K562 (cell line): ENCODE results near the gene TMSB10. TPM values are rescaled to one million over a fixed set of nuclear protein-coding genes. Genes with fewer than 3 reads are reported as not detected.

Source experiments
- ATAC-seq: fragments of 200-7000 bp; cut with Tn5 transposase; 3 replicates; pipeline ENCODE4 v1.9.1; 2020; ENCODE audit warnings: moderate library complexity
- BruUV-seq: library from RNA; stranded (reverse); fragments of 400-500 nt; replicated peaks from 2 replicates; lab custom pipeline; 2021; lab: Mats Ljungman, UMichigan
- CTCF ChIA-PET: fragments of 300-600 bp; formaldehyde crosslinking; extraction: SDS; loops from one replicate; lab custom pipeline; 2021; ENCODE audit warnings: low intra/inter-chr PET ratio; lab: Yijun Ruan, JAX
- POLR2A ChIA-PET: fragments of 300-600, 350-650 bp; sonication (Branson Sonifier 250); formaldehyde crosslinking; extraction: SDS; loops from one replicate; lab custom pipeline; 2021; ENCODE audit warnings: antibody characterized with exemption, inconsistent platforms; lab: Yijun Ruan, JAX
- DNase-seq, 4 experiments: peaks; one replicate each; pipeline versions ENCODE4 v3.0.0 to v3.0.0-alpha.2; 2011 to 2018; ENCODE audit warnings: low spot score in 3 of 4, mixed read lengths in 3 of 4; ENCODE audit errors: extremely low read depth in 1 of 4
- FAIRE-seq: peaks from 2 replicates; lab custom pipeline; 2011; peaks lifted over from hg19 to GRCh38; lab: Jason Lieb, UNC
- H2AFZ ChIP-seq: 2 replicates; pipeline ENCODE4 v1.6.0; 2011; ENCODE audit warnings: low read depth, low read length, control low read depth, inconsistent platforms
- H3K27ac ChIP-seq: fragments of 200-600 bp; 3 replicates; pipeline ENCODE4 v1.8.0; 2011; ENCODE audit warnings: low read depth, mild to moderate bottlenecking, control low read depth, inconsistent platforms, low read length, moderate library complexity, mixed read lengths; ENCODE audit errors: extremely low read depth
- H3K27me3 ChIP-seq, 2 experiments: fragments of 300-600 bp in 1 of 2; 2 replicates in 1 of 2; 3 replicates in 1 of 2; pipeline versions ENCODE4 v1.6.0 to v1.8.0; 2011; ENCODE audit warnings: inconsistent platforms in 2 of 2, low read length in 2 of 2, mild to moderate bottlenecking in 1 of 2, mixed read lengths in 1 of 2, moderate library complexity in 1 of 2; ENCODE audit not compliant: control insufficient read depth in 2 of 2, insufficient read depth in 2 of 2
- H3K36me3 ChIP-seq: fragments of 300-600 bp; 3 replicates; pipeline ENCODE4 v1.8.0; 2011; ENCODE audit warnings: mild to moderate bottlenecking, low read length, inconsistent platforms; ENCODE audit not compliant: control insufficient read depth, insufficient read depth
- H3K4me1 ChIP-seq, 2 experiments: fragments of 200-600 bp in 1 of 2; replicated peaks in 1 of 2; 2 replicates in 1 of 2; 3 replicates in 1 of 2; pipeline versions ENCODE4 v1.5.1 to v1.8.0; 2011; ENCODE audit warnings: inconsistent platforms in 2 of 2, low read length in 2 of 2, mild to moderate bottlenecking in 1 of 2, mixed read lengths in 1 of 2, moderate library complexity in 1 of 2; ENCODE audit not compliant: control insufficient read depth in 2 of 2, insufficient read depth in 2 of 2
- H3K4me2 ChIP-seq: 2 replicates; pipeline ENCODE4 v1.6.1; 2011; ENCODE audit warnings: low read length, control low read depth, inconsistent platforms, mixed read lengths; ENCODE audit not compliant: insufficient read depth
- H3K4me3 ChIP-seq: fragments of 200-600 bp; sonication (generic), shearing (Covaris generic); 2 replicates; pipeline ENCODE4 v1.5.1; 2016; ENCODE audit warnings: control low read depth, inconsistent platforms
- H3K79me2 ChIP-seq: fragments of 200-600 bp; 3 replicates; pipeline ENCODE4 v1.8.0; 2011; ENCODE audit warnings: low read length, inconsistent platforms; ENCODE audit not compliant: control insufficient read depth, insufficient read depth
- H3K9ac ChIP-seq, 2 experiments: 2 replicates each; pipeline versions ENCODE4 v1.6.0 to v1.6.1; 2011; ENCODE audit warnings: low read depth in 2 of 2, low read length in 2 of 2, control low read depth in 1 of 2, inconsistent platforms in 1 of 2, mild to moderate bottlenecking in 1 of 2, mixed read lengths in 1 of 2; ENCODE audit not compliant: insufficient read depth in 1 of 2
- H3K9me1 ChIP-seq: one replicate; pipeline ENCODE4 v1.6.0; 2011; ENCODE audit warnings: inconsistent platforms, mild to moderate bottlenecking, low read length, moderate library complexity; ENCODE audit not compliant: control insufficient read depth, insufficient read depth
- H3K9me3 ChIP-seq: replicated peaks from 2 replicates; pipeline ENCODE4 v1.5.1; 2011; ENCODE audit warnings: low read depth, low read length, inconsistent platforms; ENCODE audit not compliant: control insufficient read depth, insufficient read depth
- H4K20me1 ChIP-seq: replicated peaks from 2 replicates; pipeline ENCODE4 v1.6.1; 2011; ENCODE audit warnings: low read length, inconsistent platforms, mixed read lengths; ENCODE audit not compliant: control insufficient read depth, insufficient read depth
- C11orf30 ChIP-seq: fragments of 450-650 bp; IDR thresholded peaks from 2 replicates; pipeline ENCODE4 v1.6.1; 2016; ENCODE audit warnings: low read depth, mild to moderate bottlenecking
- CC2D1A ChIP-seq: fragments of 450-650 bp; IDR thresholded peaks from 2 replicates; pipeline ENCODE4 v1.6.1; 2017; ENCODE audit warnings: mild to moderate bottlenecking
- CTBP1 ChIP-seq: fragments of 450-650 bp; IDR thresholded peaks from 2 replicates; pipeline ENCODE4 v1.6.1; 2016; ENCODE audit warnings: borderline replicate concordance
- EP400 ChIP-seq: fragments of 450-650 bp; IDR thresholded peaks from 2 replicates; pipeline ENCODE4 v1.6.1; 2017; ENCODE audit warnings: antibody characterized with exemption, mild to moderate bottlenecking, moderate library complexity
- ERF ChIP-seq: fragments of 450-650 bp; formaldehyde crosslinking; IDR thresholded peaks from 2 replicates; pipeline ENCODE4 v1.4.0; 2020; ENCODE audit warnings: mild to moderate bottlenecking, mixed read lengths
- GTF2A2 ChIP-seq: IDR thresholded peaks from 2 replicates; pipeline ENCODE4 v1.6.1; 2016; ENCODE audit warnings: mild to moderate bottlenecking, missing genetic modification characterization, missing compliant biosample characterization
- KDM1A ChIP-seq, 2 experiments: fragments of 450-650 bp; IDR thresholded peaks; 2 replicates each; pipeline ENCODE4 v1.6.1; 2016; ENCODE audit warnings: mild to moderate bottlenecking in 2 of 2
- MCM7 ChIP-seq, 2 experiments: fragments of 450-650 bp; IDR thresholded peaks; 2 replicates each; pipeline ENCODE4 v1.6.1; 2016 to 2018
- MXI1 ChIP-seq: IDR thresholded peaks from 2 replicates; pipeline ENCODE4 v1.6.1; 2011; ENCODE audit warnings: low read depth, mild to moderate bottlenecking, improper control_type of control experiment, low read length
- PCBP1 ChIP-seq: fragments of 200-400 bp; formaldehyde crosslinking; IDR thresholded peaks from 2 replicates; pipeline ENCODE4 v1.6.1; 2018; ENCODE audit warnings: mild to moderate bottlenecking, low read depth, low read length; ENCODE audit not compliant: poor library complexity, severe bottlenecking
- PHTF2 ChIP-seq: fragments of 250-450 bp; sonication (Bioruptor Pico); IDR thresholded peaks from 2 replicates; pipeline ENCODE4 v1.5.0; 2021; ENCODE audit warnings: mild to moderate bottlenecking
- PYGO2 ChIP-seq: fragments of 450-650 bp; IDR thresholded peaks from 2 replicates; pipeline ENCODE4 v1.6.1; 2016; ENCODE audit warnings: mild to moderate bottlenecking, missing genetic modification characterization, moderate library complexity, missing compliant biosample characterization
- RAD21 ChIP-seq, 2 experiments: fragments of 250-450 bp in 1 of 2; fragments of 450-650 bp in 1 of 2; sonication (Bioruptor Pico) in 1 of 2; formaldehyde crosslinking in 1 of 2; IDR thresholded peaks in 1 of 2; conservative IDR thresholded peaks in 1 of 2; 2 replicates each; pipeline versions ENCODE4 v1.4.0 to v1.8.0; 2020 to 2022; ENCODE audit warnings: mild to moderate bottlenecking in 2 of 2, moderate library complexity in 1 of 2
- SRSF1 ChIP-seq: fragments of 200-400 bp; formaldehyde crosslinking; IDR thresholded peaks from 2 replicates; pipeline ENCODE4 v1.6.1; 2017; ENCODE audit warnings: mild to moderate bottlenecking, low read depth, low read length, moderate library complexity
- STAG1 ChIP-seq: sonication (generic); formaldehyde crosslinking; IDR thresholded peaks from 2 replicates; pipeline ENCODE4 v1.5.0; 2020; ENCODE audit warnings: missing genetic modification reagents, borderline replicate concordance
- TRIM28 ChIP-seq: fragments of 450-650 bp; IDR thresholded peaks from 2 replicates; pipeline ENCODE4 v1.6.1; 2017
- ZNF444 ChIP-seq: fragments of 250-450 bp; sonication (Bioruptor Pico); IDR thresholded peaks from 2 replicates; pipeline ENCODE4 v1.4.0; 2020; ENCODE audit warnings: mild to moderate bottlenecking, moderate library complexity
- ZNF79 ChIP-seq: fragments of 250-450 bp; sonication (Bioruptor Pico); IDR thresholded peaks from 2 replicates; pipeline ENCODE4 v1.4.0; 2020; ENCODE audit warnings: low read depth, mild to moderate bottlenecking, moderate library complexity
- ZSCAN32 ChIP-seq: fragments of 450-650 bp; formaldehyde crosslinking; IDR thresholded peaks from 2 replicates; pipeline ENCODE4 v1.4.0; 2020; ENCODE audit warnings: mild to moderate bottlenecking, moderate library complexity
- WGBS: fragments of 100-300 bp; shearing (Covaris generic); methylation state at CpG from one replicate; pipeline ENCODE4 v1.1.6; 2016; ENCODE audit warnings: low coverage, mixed read lengths; ENCODE audit not compliant: insufficient coverage; ENCODE audit errors: missing lambda C conversion rate; 5-methylcytosine and 5-hydroxymethylcytosine counted together
- in situ Hi-C: fragments of 300-500 bp; cut with MboI; formaldehyde crosslinking; loops from 4 replicates; pipeline ENCODE4 v1.15.0; 2018; ENCODE audit warnings: inconsistent platforms, mixed read lengths
- intact Hi-C: fragments of 100-400 bp; cut with micrococcal nuclease; formaldehyde crosslinking; loops from 2 replicates; pipeline ENCODE4 v1.14.2; 2022
- polyA plus RNA-seq, 8 experiments: library from polyadenylated mRNA; depleted of rRNA in 4 of 8; stranded (reverse) in 5 of 8; unstranded in 3 of 8; fragments of >200 nt; fragmentation: Nextera tagmentation in 2 of 8; fragmentation: Illumina TruSeq in 1 of 8; extraction: Ambion mirVana in 2 of 8; extraction: Trizol in 1 of 8; gene quantifications; 2 replicates each; pipeline versions ENCODE4 v1.2.1 to v1.2.3, GENCODE V29; 2011 to 2014; ENCODE audit warnings: inconsistent platforms in 1 of 8, missing spikeins in 1 of 8
- total RNA-seq, 7 experiments: library from RNA; depleted of rRNA in 6 of 7; stranded (reverse); fragments of >200 nt in 6 of 7; fragmentation: Illumina TruSeq in 2 of 7; extraction: Trizol in 2 of 7; gene quantifications; 2 replicates each; pipeline versions ENCODE4 v1.2.1 to v1.2.3, GENCODE V29; 2011 to 2021; ENCODE audit warnings: low replicate concordance in 1 of 7
- TF ChIP-seq, protein P1 (sequence below): fragments of 250-450 bp; sonication (Bioruptor Pico); IDR thresholded peaks from 2 replicates; pipeline ENCODE4 v1.8.0; 2021; ENCODE audit warnings: borderline replicate concordance, mild to moderate bottlenecking, moderate library complexity; ENCODE audit not compliant: poor library complexity, severe bottlenecking
- TF ChIP-seq, protein P2 (sequence below), 2 experiments: fragments of 450-650 bp; conservative IDR thresholded peaks; 2 replicates each; pipeline ENCODE4 v1.6.1; 2017; ENCODE audit warnings: mild to moderate bottlenecking in 2 of 2, moderate library complexity in 2 of 2

TMSB10 gene
- total and polyA plus RNA-seq, 9 of the 15 experiments (the other 6 are each of a cell fraction or from before 2014, with no cell fraction given): 382 to 2,226 (median 959) TPM

DNA sequence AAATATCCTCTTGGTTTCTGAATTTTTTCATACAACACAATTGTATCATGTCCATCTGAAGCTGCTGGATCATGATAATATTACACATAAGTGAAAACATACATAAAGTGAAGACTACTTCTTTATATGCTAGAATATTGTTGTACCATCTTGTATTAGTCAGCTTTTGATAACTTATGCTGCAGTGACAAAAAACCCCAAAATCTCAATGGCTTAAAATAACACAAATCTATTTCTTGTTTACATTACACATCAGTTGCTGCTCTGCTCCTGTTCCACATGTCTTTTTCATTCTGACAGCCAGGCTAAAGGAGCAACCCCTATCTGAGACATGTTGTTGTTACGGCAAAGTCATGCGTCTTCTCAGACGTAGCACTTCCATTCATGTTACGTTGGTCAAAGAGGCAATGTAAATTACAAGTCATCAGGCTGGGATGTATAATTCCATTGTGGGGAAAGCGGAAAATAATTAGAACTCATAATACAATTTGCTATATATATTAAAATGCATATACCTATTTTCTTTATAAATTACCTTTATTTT is 5.8 kb downstream of the TMSB10 start (continued):
- no peak for TF ChIP-seq GTF2A2 (tag)
- no peak for TF ChIP-seq KDM1A (IDR thresholded peaks at IDR 0.05)
- no peak for TF ChIP-seq CTBP1
- no peak for TF ChIP-seq PCBP1
- no peak for TF ChIP-seq MXI1
- TF ChIP-seq MCM7 (IDR thresholded peaks at IDR 0.05): no peak
- TF ChIP-seq TRIM28: no peak

DNA sequence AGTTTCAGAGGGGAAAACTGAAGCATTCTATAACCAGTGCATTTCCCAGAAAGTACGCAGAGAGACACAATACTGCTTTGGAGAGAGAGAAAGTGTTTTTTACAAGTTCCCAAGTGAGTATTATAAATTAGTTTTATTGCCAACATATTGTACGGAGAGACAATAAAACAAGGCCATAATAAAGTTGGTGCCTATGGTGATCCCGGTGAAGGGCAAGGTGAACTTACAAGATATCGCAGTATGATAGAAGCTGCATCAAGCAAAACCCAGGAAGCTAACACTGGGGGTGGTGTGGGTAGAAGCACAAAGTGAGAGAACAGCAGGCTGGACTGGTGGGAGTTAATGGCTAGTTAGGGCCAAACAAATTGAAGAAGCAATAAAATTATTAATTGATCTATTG is 7.5 kb downstream of the TMSB10 start:
- H4K20me1 ChIP-seq: no peaks in the 10 kb centered on the region
- no peaks in the 10 kb centered on the region for H3K27me3 ChIP-seq
- ChIA-PET CTCF (no interaction called here), POLR2A (interaction anchor here (0.9 kb wide), 1 partner anchor 23 kb away, joined by 3 read pairs; no protein-coding TSS in a partner anchor)
- H3K4me2 ChIP-seq: no peak overlapping the region
- H2AFZ ChIP-seq: no peak overlapping the region
- DNase-seq: no peak
- H3K9me3 ChIP-seq: no peaks in the 10 kb centered on the region
- FAIRE-seq: no peak
- no peaks in the 10 kb centered on the region for H3K9me1 ChIP-seq
- H3K36me3 ChIP-seq: no peaks in the 10 kb centered on the region
- WGBS: 68% methylated on average over 4 of the region's 4 CpGs
- no peak overlapping the region for H3K4me3 ChIP-seq
- no peak for ATAC-seq
- in situ Hi-C loops: no loop called here
- intact Hi-C loops: no loop called here
- H3K9ac ChIP-seq: no peak overlapping the region
- H3K79me2 ChIP-seq: no peaks in the 10 kb centered on the region
- no peak overlapping the region for H3K27ac ChIP-seq
- H3K4me1 ChIP-seq: no peaks in the 10 kb centered on the region; a peak in 1 of 5 replicates
- no TSS peak for BruUV-seq
- TF ChIP-seq PYGO2 (tag) (no peak), ERF (no peak), C11orf30 (no peak), ZNF444 (CRISPR knock-in tag) (no peak), PHTF2 (CRISPR knock-in tag) (no peak), SRSF1 (no peak), ZSCAN32 (CRISPR knock-in tag) (no peak), CC2D1A (no peak), STAG1 (CRISPR knock-in tag) (no peak), EP400 (no peak), RAD21 (CRISPR knock-in tag; conservative IDR thresholded peaks at IDR 0.05 in 1 of 2, IDR thresholded peaks at IDR 0.05 in 1 of 2) (no peak), ZNF79 (no peak)
- TF ChIP-seq, protein P1, sequence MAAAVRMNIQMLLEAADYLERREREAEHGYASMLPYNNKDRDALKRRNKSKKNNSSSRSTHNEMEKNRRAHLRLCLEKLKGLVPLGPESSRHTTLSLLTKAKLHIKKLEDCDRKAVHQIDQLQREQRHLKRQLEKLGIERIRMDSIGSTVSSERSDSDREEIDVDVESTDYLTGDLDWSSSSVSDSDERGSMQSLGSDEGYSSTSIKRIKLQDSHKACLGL (CRISPR knock-in tag): no peak
- TF ChIP-seq, protein P2, sequence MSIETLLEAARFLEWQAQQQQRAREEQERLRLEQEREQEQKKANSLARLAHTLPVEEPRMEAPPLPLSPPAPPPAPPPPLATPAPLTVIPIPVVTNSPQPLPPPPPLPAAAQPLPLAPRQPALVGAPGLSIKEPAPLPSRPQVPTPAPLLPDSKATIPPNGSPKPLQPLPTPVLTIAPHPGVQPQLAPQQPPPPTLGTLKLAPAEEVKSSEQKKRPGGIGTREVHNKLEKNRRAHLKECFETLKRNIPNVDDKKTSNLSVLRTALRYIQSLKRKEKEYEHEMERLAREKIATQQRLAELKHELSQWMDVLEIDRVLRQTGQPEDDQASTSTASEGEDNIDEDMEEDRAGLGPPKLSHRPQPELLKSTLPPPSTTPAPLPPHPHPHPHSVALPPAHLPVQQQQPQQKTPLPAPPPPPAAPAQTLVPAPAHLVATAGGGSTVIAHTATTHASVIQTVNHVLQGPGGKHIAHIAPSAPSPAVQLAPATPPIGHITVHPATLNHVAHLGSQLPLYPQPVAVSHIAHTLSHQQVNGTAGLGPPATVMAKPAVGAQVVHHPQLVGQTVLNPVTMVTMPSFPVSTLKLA (conservative IDR thresholded peaks at IDR 0.05): no peak
